ENCODE results near the gene FXN. TPM values are rescaled to one million over a fixed set of nuclear protein-coding genes. Genes with fewer than 3 reads are reported as not detected.

FXN gene
- total RNA-seq, 4 donors from 2014 or later = 2.3 to 11.1 (median 5.6) TPM

- H3K36me3 ChIP-seq = no peaks in the 10 kb centered on the region
- no peaks in the 10 kb centered on the region for H3K9me3 ChIP-seq
- H3K27ac ChIP-seq = peak overlapping the region; percentile 54
- DNase-seq (ENCODE audit: low spot score in 2 of 2) = peak in 1 of 2 donors; percentile 75
- H3K4me1 ChIP-seq = peaks cover 27% of the 10 kb centered on the region
- no peak overlapping the region for H3K4me3 ChIP-seq
- WGBS = 74% methylated on average over 15 of the region's 16 CpGs
- TF ChIP-seq POLR2A (IDR thresholded peaks at IDR 0.05) (no peak), CTCF (IDR thresholded peaks at IDR 0.05) (no peak), EP300 (IDR thresholded peaks at IDR 0.05) (no peak), POLR2AphosphoS5 (IDR thresholded peaks at IDR 0.05) (no peak)
- H3K27me3 ChIP-seq = no peaks in the 10 kb centered on the region
Measured at GRCh38 chr9:69130456-69131441, 95.2 kb downstream of the FXN start.

GRCh38 chr9:69131682-69132081 is 96.1 kb downstream of the FXN start:
- WGBS = 55% methylated on average over 1 of the region's 1 CpG
- Histone ChIP-seq H3K9me3 (no peaks in the 10 kb centered on the region), H3K27ac (peak overlapping the region; percentile 54), H3K4me1 (peaks cover 27% of the 10 kb centered on the region), H3K36me3 (no peaks in the 10 kb centered on the region), H3K4me3 (no peak overlapping the region), H3K27me3 (no peaks in the 10 kb centered on the region)
- DNase-seq (ENCODE audit: low spot score in 2 of 2) = peak in 1 of 2 donors; percentile 65
- TF ChIP-seq POLR2AphosphoS5 (IDR thresholded peaks at IDR 0.05) = peak in 1 of 3 donors; percentile 83
- TF ChIP-seq POLR2A (IDR thresholded peaks at IDR 0.05) = no peak

DNA sequence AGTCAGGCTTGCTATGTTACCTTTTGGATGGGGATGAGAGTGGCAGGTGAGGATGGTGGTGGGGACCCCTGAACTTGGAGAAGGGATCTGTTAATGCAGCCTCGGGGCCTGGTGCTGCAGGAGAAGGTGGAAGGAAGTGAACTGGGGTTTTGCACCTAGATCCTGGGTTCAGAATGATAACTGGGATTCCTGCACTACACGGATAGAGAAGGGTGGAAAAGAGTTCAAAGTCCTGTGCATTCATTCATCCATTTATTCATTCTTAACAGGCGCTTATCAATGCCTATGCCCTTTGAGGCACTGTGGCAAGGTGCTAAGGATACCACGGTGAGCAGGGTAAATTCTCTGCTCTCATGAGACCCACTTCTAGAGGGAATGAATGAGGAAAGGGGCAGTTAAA is 96.8 kb downstream of the FXN start:
- Histone ChIP-seq H3K4me3 (no peak overlapping the region), H3K27me3 (no peaks in the 10 kb centered on the region), H3K27ac (peak overlapping the region; percentile 54), H3K9me3 (no peaks in the 10 kb centered on the region), H3K4me1 (peaks cover 27% of the 10 kb centered on the region), H3K36me3 (no peaks in the 10 kb centered on the region)
- no peak for DNase-seq (ENCODE audit: low spot score in 2 of 2)
- TF ChIP-seq POLR2A (IDR thresholded peaks at IDR 0.05) = no peak
- TF ChIP-seq EP300 (IDR thresholded peaks at IDR 0.05) = no peak
- TF ChIP-seq POLR2AphosphoS5 (IDR thresholded peaks at IDR 0.05) = no peak
- TF ChIP-seq CTCF (IDR thresholded peaks at IDR 0.05) = no peak
- 92% methylated on average over 4 of the region's 4 CpGs for WGBS

GRCh38 chr9:69134412-69134811 is 98.9 kb downstream of the FXN start:
- Histone ChIP-seq H3K27me3 (no peaks in the 10 kb centered on the region), H3K4me1 (peaks cover 27% of the 10 kb centered on the region), H3K4me3 (no peak overlapping the region), H3K36me3 (no peaks in the 10 kb centered on the region), H3K9me3 (no peaks in the 10 kb centered on the region), H3K27ac (no peak overlapping the region)
- DNase-seq (ENCODE audit: low spot score in 2 of 2) = peak in 1 of 2 donors; percentile 23
- TF ChIP-seq CTCF (IDR thresholded peaks at IDR 0.05) = no peak
- whole genome bisulfite sequencing = 97% methylated on average over 6 of the region's 6 CpGs

DNA sequence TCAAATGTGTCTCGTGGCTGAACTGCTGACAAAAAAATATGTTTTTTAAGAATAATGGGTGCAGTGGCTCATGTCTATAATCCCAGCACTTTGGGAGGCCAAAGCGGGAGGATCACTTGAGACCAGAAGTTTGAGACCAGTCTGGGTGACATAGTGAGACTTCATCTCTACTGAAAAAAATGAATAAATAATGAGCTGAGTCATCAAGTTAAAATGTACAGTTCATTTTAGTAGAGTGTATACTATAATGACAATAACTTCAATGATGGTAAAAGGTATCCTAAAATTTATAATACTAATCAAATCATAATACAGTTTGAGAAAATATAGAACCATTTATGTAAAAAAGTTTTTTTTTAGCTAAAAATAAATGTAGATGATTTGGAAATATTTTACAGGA is 100.6 kb downstream of the FXN start:
- H3K9me3 ChIP-seq = no peaks in the 10 kb centered on the region
- no peaks in the 10 kb centered on the region for H3K27me3 ChIP-seq
- H3K4me1 ChIP-seq = peaks cover 16% of the 10 kb centered on the region
- H3K4me3 ChIP-seq = no peak overlapping the region
- 84% methylated on average over 2 of the region's 2 CpGs for WGBS
- H3K27ac ChIP-seq = no peak overlapping the region
- no peak for DNase-seq (ENCODE audit: low spot score in 2 of 2)
- no peaks in the 10 kb centered on the region for H3K36me3 ChIP-seq
- TF ChIP-seq POLR2AphosphoS5 (IDR thresholded peaks at IDR 0.05) = no peak
- no peak for TF ChIP-seq POLR2A (IDR thresholded peaks at IDR 0.05)
- no peak for TF ChIP-seq EP300 (IDR thresholded peaks at IDR 0.05)

DNA sequence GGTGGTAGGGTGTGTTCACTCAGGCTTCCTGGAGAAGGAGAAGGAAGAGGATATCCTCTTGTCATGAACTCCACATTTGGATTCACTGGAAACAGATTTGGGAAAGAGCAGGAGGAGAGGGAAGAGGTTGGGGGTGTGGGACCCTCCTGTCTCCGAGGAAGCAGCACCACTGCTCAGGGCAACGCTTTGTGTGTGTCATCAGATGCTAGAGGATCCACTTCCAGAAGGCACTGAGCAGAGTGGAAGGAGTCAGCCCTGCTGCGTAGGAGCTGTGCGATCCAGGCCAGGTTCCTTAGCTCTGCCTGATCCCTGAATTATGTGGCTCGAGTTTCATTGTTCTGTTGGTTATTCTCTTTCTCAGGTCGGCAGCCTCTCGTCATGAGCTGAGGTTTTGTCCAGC is 101.2 kb downstream of the FXN start:
- Histone ChIP-seq H3K4me3 (no peak overlapping the region), H3K4me1 (peaks cover 10% of the 10 kb centered on the region), H3K27ac (no peak overlapping the region), H3K9me3 (no peaks in the 10 kb centered on the region), H3K36me3 (no peaks in the 10 kb centered on the region), H3K27me3 (no peaks in the 10 kb centered on the region)
- WGBS = 88% methylated on average over 7 of the region's 7 CpGs
- peak in 1 of 2 donors; percentile 56 for DNase-seq (ENCODE audit: low spot score in 2 of 2)
- TF ChIP-seq POLR2A (IDR thresholded peaks at IDR 0.05) = no peak
- no peak for TF ChIP-seq CTCF (IDR thresholded peaks at IDR 0.05)
- TF ChIP-seq EP300 (IDR thresholded peaks at IDR 0.05) = no peak
- no peak for TF ChIP-seq POLR2AphosphoS5 (IDR thresholded peaks at IDR 0.05)
